Measurements from ENCODE around the gene FASLG. TPM values are rescaled to one million over a fixed set of nuclear protein-coding genes. Genes with fewer than 3 reads are reported as not detected.
A peak's percentile ranks its signal among the peaks of the same experiment; 100 is the strongest.

FASLG gene
- total and polyA plus RNA-seq, 10 of the 15 experiments (the other 5 are each of a cell fraction or from before 2014, with no cell fraction given): 0.05 to 4.0 (median 0.09) TPM; not detected in 2

GRCh38 chr1:172654535-172654934 lies 4.4 kb upstream of the FASLG start:
- TF ChIP-seq JUNB (IDR thresholded peaks at IDR 0.05): peak; percentile 50
- no peak for TF ChIP-seq EED (IDR thresholded peaks at IDR 0.05; ENCODE audit: low read depth)
- Histone ChIP-seq H2AFZ (ENCODE audit: control insufficient read depth, low read depth, low read length) (no peak overlapping the region), H3K36me3 (ENCODE audit: control insufficient read depth in 2 of 2, insufficient read depth in 2 of 2, low read length in 1 of 2) (no peaks in the 10 kb centered on the region), H3K4me2 (ENCODE audit: control insufficient read depth, insufficient read depth) (no peak overlapping the region), H3K4me1 (ENCODE audit: control insufficient read depth, insufficient read depth, low read length) (no peaks in the 10 kb centered on the region), H4K20me1 (ENCODE audit: control insufficient read depth, insufficient read depth) (no peaks in the 10 kb centered on the region), H3K4me3 (no peak overlapping the region), H3K9ac (ENCODE audit: control insufficient read depth, insufficient read depth, low read length) (no peak overlapping the region), H3K9me3 (replicated peaks; ENCODE audit: control insufficient read depth, insufficient read depth, low read length) (no peaks in the 10 kb centered on the region), H3K27ac (ENCODE audit: control insufficient read depth, insufficient read depth) (no peak overlapping the region), H3K79me2 (ENCODE audit: control insufficient read depth, insufficient read depth, low read length) (no peaks in the 10 kb centered on the region), H3K27me3 (replicated peaks in 1 of 2; ENCODE audit: control insufficient read depth in 2 of 2, insufficient read depth in 2 of 2, low read length in 1 of 2) (peaks cover 0 to 4% of the 10 kb centered on the region in 2 experiments; a peak in 2 of 4 replicates)
- no TSS peak for BruUV-seq (replicated peaks)
- RAD21 ChIA-PET (ENCODE audit: unreplicated experiment): no interaction called here
- POLR2A ChIA-PET: interaction anchor here (0.6 kb wide), 2 partner anchors 77 to 1065 kb away, joined by 3 read pairs; no protein-coding TSS in a partner anchor
- CTCF ChIA-PET: no interaction called here
- ATAC-seq (no peak), DNase-seq (ENCODE audit: low read depth, low spot score) (no peak), FAIRE-seq (no peak)
- intact Hi-C loops (cut with micrococcal nuclease; ENCODE audit: unreplicated experiment) (no loop called here), in situ Hi-C loops (cut with MboI) (no loop called here)
- WGBS (ENCODE audit: insufficient coverage, insufficient replicate concordance, low lambda C conversion rate, missing lambda C conversion rate): 50% methylated on average over 2 of the region's 2 CpGs
- SMC1A ChIA-PET (ENCODE audit: uncharacterized antibody, unreplicated experiment): no interaction called here

GRCh38 chr1:172656576-172656975 lies 2.3 kb upstream of the FASLG start:
- no peak overlapping the region for H3K4me3 ChIP-seq
- no peaks in the 10 kb centered on the region; a peak in 1 of 4 replicates for H3K27me3 ChIP-seq (replicated peaks in 1 of 2; ENCODE audit: control insufficient read depth in 2 of 2, insufficient read depth in 2 of 2, low read length in 1 of 2)
- no peak for FAIRE-seq
- H4K20me1 ChIP-seq (ENCODE audit: control insufficient read depth, insufficient read depth): no peaks in the 10 kb centered on the region
- TF ChIP-seq CHD1 (IDR thresholded peaks at IDR 0.05; ENCODE audit: low read depth, low read length) (no peak), TBL1XR1 (IDR thresholded peaks at IDR 0.05; ENCODE audit: low read depth, low read length) (no peak), NFXL1 (IDR thresholded peaks at IDR 0.05; ENCODE audit: borderline replicate concordance) (no peak), NKRF (conservative IDR thresholded peaks at IDR 0.05) (no peak), PAX5 (IDR thresholded peaks at IDR 0.05; ENCODE audit: borderline replicate concordance, low read depth, low read length) (no peak), RAD51 (IDR thresholded peaks at IDR 0.05) (no peak)
- H3K79me2 ChIP-seq (ENCODE audit: control insufficient read depth, insufficient read depth, low read length): no peaks in the 10 kb centered on the region
- ChIA-PET POLR2A (no interaction called here), CTCF (no interaction called here), SMC1A (ENCODE audit: uncharacterized antibody, unreplicated experiment) (no interaction called here), RAD21 (ENCODE audit: unreplicated experiment) (no interaction called here)
- H3K36me3 ChIP-seq (ENCODE audit: control insufficient read depth in 2 of 2, insufficient read depth in 2 of 2, low read length in 1 of 2): no peaks in the 10 kb centered on the region
- 35% methylated on average over 6 of the region's 6 CpGs for WGBS (ENCODE audit: insufficient coverage, insufficient replicate concordance, low lambda C conversion rate, missing lambda C conversion rate)
- intact Hi-C loops (cut with micrococcal nuclease; ENCODE audit: unreplicated experiment) (no loop called here), in situ Hi-C loops (cut with MboI) (no loop called here)
- no peaks in the 10 kb centered on the region for H3K9me3 ChIP-seq (replicated peaks; ENCODE audit: control insufficient read depth, insufficient read depth, low read length)
- H3K9ac ChIP-seq (ENCODE audit: control insufficient read depth, insufficient read depth, low read length): no peak overlapping the region
- H3K4me1 ChIP-seq (ENCODE audit: control insufficient read depth, insufficient read depth, low read length): no peaks in the 10 kb centered on the region
- no peak overlapping the region for H3K4me2 ChIP-seq (ENCODE audit: control insufficient read depth, insufficient read depth)
- H2AFZ ChIP-seq (ENCODE audit: control insufficient read depth, low read depth, low read length): no peak overlapping the region
- BruUV-seq (replicated peaks): no TSS peak
- ATAC-seq: no peak
- no peak overlapping the region for H3K27ac ChIP-seq (ENCODE audit: control insufficient read depth, insufficient read depth)
- DNase-seq (ENCODE audit: low read depth, low spot score): no peak

Data from GM12878 (cell line).